D721Med (cell line): ENCODE data around the gene CHN1.

Source experiments
- DNase-seq: peaks from one replicate; pipeline ENCODE4 v3.0.0; 2011; ENCODE audit warnings: low spot score; ENCODE audit not compliant: insufficient read length
- FAIRE-seq: peaks from 2 replicates; lab custom pipeline; 2011; peaks lifted over from hg19 to GRCh38; lab: Jason Lieb, UNC
- CTCF ChIP-seq: IDR thresholded peaks from 2 replicates; pipeline ENCODE4 v1.5.1; 2012; ENCODE audit warnings: mild to moderate bottlenecking, control low read depth; ENCODE audit not compliant: insufficient read depth; ENCODE audit errors: missing control alignments

Gene CHN1

GRCh38 chr2:174766271-174766670, 238.9 kb downstream of the CHN1 start:
- no peak for TF ChIP-seq CTCF
- no peak for DNase-seq
- no peak for FAIRE-seq

- TF ChIP-seq CTCF: no peak
- DNase-seq: no peak
- no peak for FAIRE-seq
Observed at GRCh38 chr2:174765576-174765975, 239.6 kb downstream of the CHN1 start.

- no peak for TF ChIP-seq CTCF
- FAIRE-seq: no peak
- DNase-seq: no peak
Observed at GRCh38 chr2:174764280-174765255, 240.6 kb downstream of the CHN1 start, which contains the start of gene CHRNA1. CHRNA1 (minus strand) TSS chr2:174764472; CDS start chr2:174764394, 78 bp downstream.

- TF ChIP-seq CTCF: no peak
- DNase-seq (no peak), FAIRE-seq (no peak)
Observed at GRCh38 chr2:174763780-174764179, 241.4 kb downstream of the CHN1 start.

GRCh38 chr2:174762464-174762863, 242.7 kb downstream of the CHN1 start:
- FAIRE-seq (no peak), DNase-seq (no peak)
- TF ChIP-seq CTCF: no peak

- no peak for DNase-seq
- no peak for TF ChIP-seq CTCF
- no peak for FAIRE-seq
Observed at GRCh38 chr2:174761837-174762236, 243.3 kb downstream of the CHN1 start.
